GM12872 (cell line): ENCODE data around the gene IL36G.

Experiments
- TF ChIP-seq, protein P1 (sequence below): IDR thresholded peaks from 3 replicates; pipeline ENCODE4 v1.5.1; 2011; ENCODE audit warnings: low read depth, mild to moderate bottlenecking, low read length, moderate library complexity; ENCODE audit not compliant: insufficient read depth

IL36G gene

GRCh38 chr2:112958428-112959108 is 19.2 kb upstream of the IL36G start:
- TF ChIP-seq, protein P1, sequence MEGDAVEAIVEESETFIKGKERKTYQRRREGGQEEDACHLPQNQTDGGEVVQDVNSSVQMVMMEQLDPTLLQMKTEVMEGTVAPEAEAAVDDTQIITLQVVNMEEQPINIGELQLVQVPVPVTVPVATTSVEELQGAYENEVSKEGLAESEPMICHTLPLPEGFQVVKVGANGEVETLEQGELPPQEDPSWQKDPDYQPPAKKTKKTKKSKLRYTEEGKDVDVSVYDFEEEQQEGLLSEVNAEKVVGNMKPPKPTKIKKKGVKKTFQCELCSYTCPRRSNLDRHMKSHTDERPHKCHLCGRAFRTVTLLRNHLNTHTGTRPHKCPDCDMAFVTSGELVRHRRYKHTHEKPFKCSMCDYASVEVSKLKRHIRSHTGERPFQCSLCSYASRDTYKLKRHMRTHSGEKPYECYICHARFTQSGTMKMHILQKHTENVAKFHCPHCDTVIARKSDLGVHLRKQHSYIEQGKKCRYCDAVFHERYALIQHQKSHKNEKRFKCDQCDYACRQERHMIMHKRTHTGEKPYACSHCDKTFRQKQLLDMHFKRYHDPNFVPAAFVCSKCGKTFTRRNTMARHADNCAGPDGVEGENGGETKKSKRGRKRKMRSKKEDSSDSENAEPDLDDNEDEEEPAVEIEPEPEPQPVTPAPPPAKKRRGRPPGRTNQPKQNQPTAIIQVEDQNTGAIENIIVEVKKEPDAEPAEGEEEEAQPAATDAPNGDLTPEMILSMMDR: peak; percentile 90

GRCh38 chr2:112959109-112959812 is 18.5 kb upstream of the IL36G start:
- TF ChIP-seq, protein P1: no peak

DNA sequence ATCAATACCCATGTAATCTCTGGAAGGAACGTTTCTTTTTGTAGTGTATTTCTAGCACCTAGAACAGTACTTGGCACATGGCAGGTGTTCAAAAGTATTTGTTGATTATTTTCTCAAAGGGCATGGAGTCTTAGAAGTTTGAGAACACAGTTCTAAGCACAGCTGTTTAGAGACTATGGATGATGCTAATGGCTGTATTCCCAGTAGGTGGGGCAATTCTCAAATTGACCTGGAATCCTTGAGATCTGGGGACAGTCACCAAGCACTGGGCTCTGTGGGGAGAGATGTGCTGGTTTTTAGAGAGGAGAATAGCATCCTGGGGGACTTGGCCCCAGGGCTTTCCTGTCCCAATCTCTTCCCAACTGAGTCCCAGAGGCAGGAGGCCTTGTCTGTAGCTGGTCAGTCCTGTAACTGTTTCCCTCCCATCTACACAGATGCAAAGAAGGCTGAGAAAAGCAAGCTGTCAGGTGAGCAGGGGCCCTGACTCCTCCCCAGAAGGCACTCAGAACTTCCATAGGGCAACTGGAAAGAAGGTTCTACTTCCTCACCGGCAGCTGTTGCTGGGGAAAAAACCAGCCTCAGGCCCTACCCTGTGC is 17.5 kb upstream of the IL36G start:
- TF ChIP-seq, protein P1: no peak

- TF ChIP-seq, protein P1: no peak
Observed at GRCh38 chr2:112962308-112963175, 15.3 kb upstream of the IL36G start.

DNA sequence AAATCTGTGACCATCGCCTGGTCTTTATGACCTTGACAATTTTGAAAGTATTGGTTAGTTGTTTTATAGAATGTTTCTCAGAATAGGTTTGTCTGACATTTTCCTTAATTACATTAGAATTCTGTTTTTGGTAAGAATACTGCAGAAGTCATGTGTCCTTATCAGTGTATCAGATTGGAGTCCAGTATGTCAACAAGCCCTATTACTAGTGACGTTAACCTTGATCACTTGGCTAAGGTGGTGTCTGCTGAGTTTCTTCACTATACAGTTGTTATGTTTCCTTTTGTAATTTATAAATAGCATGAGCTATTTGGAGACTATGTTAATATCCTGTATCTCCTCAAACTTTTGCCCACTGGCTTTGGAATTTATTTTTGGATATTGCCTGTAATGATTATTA is 10.8 kb upstream of the IL36G start:
- TF ChIP-seq, protein P1: no peak

DNA sequence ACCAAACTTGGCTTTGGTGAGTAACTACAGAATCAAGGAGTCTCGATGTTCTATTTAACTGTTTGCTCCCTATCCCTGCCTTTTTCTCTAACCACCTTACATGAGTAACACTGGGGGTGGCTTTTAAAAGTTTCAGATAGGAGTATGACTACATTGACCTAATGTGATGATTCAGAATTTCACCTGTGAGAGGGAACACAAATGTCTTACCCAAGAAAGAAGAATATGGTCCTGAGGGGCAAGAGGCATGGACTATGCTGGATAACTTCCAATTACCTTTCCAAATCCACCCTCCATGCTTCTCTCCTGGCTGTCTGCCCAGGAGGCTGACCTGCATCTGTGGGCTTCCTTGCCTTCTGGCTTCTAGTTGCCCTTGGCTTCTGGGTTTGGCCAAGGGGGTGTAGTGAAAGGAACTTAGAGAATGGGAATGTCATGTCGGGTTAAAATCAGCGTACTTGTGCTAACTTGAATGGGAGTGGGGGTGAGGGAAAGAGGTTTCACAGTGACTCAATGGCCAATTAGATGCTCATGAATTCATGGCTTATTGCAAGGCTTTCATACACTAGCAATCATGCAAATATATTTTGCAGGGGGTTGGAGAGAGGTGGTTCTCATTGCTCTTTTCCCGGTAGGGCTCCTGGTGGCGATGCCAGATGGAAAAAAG is 5.3 kb upstream of the IL36G start:
- TF ChIP-seq, protein P1: no peak
